NCI-H1436 treated with DMSO at 0.1 percent for 48 hours (cell line): Measurements from ENCODE around the gene PEMT.

Experiments used
- DNase-seq: peaks from one replicate; lab custom pipeline; 2025; lab: John Stamatoyannopoulos, UW

Gene PEMT

GRCh38 chr17:17553217-17554195, 38.0 kb downstream of the PEMT start:
- no peak for DNase-seq

GRCh38 chr17:17552351-17553216, 38.9 kb downstream of the PEMT start:
- no peak for DNase-seq

GRCh38 chr17:17551361-17551760, 40.1 kb downstream of the PEMT start:
- DNase-seq = no peak

GRCh38 chr17:17549732-17550366, 41.7 kb downstream of the PEMT start:
- DNase-seq = no peak

GRCh38 chr17:17548044-17548443, 43.5 kb downstream of the PEMT start:
- DNase-seq = no peak

GRCh38 chr17:17547210-17547764, 44.2 kb downstream of the PEMT start:
- no peak for DNase-seq

GRCh38 chr17:17546399-17547185, 44.9 kb downstream of the PEMT start:
- no peak for DNase-seq

GRCh38 chr17:17545984-17546383, 45.5 kb downstream of the PEMT start:
- DNase-seq = no peak

- no peak for DNase-seq
Measured at GRCh38 chr17:17545031-17545820, 46.3 kb downstream of the PEMT start.

- no peak for DNase-seq
Measured at GRCh38 chr17:17542906-17543635, 48.4 kb downstream of the PEMT start.

GRCh38 chr17:17541640-17542001, 49.9 kb downstream of the PEMT start:
- no peak for DNase-seq

GRCh38 chr17:17540935-17541639, 50.4 kb downstream of the PEMT start:
- no peak for DNase-seq

GRCh38 chr17:17540278-17540906, 51.1 kb downstream of the PEMT start:
- no peak for DNase-seq

- no peak for DNase-seq
Measured at GRCh38 chr17:17539591-17539990, 51.9 kb downstream of the PEMT start.

- peak; percentile 85 for DNase-seq
Measured at GRCh38 chr17:17538417-17539391, 52.8 kb downstream of the PEMT start.

GRCh38 chr17:17537311-17538099, 54.0 kb downstream of the PEMT start:
- no peak for DNase-seq

GRCh38 chr17:17536702-17537101, 54.8 kb downstream of the PEMT start:
- no peak for DNase-seq
